GM19238 (cell line): ENCODE measurements around the gene TADA2A.
"Not testable (repeated sequence)": the region's sequence is repeated elsewhere in the genome, so short reads cannot be mapped to it uniquely, and the experiment has no call there.

ENCODE experiments used
- DNase-seq: peaks from one replicate; pipeline ENCODE4 v3.0.0; 2011; ENCODE audit warnings: low spot score; ENCODE audit not compliant: insufficient read length

The TADA2A gene

DNA sequence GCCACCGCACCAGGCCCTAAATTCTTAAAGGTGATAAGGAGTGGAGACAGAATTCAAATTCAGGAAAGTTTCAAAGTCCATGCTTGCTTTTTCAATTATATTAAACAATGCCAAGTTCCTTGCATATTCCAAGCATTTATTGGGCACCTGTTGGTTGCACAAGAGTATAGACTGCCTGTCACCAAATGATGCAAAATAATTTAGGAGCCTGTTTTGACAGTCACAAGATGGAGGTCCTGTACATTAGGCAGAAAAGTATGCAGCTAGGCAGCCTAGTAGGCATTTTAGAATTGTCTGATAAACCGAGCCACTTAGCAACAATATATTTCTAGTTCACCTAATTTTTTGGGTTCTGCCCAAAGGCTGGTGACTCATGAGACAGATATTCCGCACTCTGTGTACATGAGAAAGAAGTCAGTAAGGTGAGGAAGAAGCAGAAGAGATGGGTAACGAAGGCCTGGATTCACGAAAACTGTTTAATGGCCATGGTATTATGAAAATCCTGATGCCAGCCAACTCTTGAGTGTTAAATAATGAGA, 7.4 kb upstream of the TADA2A start:
- DNase-seq: no peak

DNA sequence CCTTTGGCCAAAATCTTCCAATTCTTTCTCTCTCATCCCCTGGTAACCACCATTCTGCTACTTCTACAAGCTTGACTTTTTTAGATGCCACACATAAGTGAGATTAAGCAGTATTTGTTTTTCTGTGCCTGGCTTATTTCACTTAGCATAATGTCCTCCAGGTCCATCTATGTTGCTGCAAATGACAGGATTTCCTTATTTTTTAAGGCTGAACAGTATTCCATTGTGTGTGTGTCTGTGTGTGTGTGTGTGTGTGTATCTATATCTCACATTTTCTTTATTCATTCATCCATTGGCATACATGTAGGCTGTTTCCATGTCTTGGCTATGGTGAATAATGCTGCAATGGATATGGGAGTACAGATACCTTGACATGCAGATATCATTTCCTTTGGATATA, 6.2 kb upstream of the TADA2A start:
- no peak for DNase-seq

DNA sequence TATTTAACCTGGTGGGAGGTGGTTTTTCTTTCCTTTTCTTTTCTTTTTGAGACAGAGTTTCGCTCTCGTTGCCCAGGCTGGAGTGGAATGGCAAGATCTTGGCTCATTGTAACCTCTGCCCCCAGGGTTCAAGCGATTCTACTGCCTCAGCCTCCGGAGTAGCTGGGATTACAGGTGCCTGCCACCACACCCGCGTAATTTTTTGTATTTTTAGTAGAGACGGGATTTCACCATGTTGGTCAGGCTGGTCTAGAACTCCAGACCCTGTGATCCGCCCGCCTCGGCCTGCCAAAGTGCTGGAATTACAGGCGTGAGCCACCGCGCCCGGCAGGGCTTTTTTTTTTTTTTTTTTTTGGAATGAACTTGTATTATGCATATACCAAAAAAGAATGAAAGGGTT, 1.2 kb upstream of the TADA2A start:
- DNase-seq: not testable (repeated sequence)

- peak; percentile 16 for DNase-seq
Observed at GRCh38 chr17:37405955-37406634, 591 bp upstream of the TADA2A start.

DNA sequence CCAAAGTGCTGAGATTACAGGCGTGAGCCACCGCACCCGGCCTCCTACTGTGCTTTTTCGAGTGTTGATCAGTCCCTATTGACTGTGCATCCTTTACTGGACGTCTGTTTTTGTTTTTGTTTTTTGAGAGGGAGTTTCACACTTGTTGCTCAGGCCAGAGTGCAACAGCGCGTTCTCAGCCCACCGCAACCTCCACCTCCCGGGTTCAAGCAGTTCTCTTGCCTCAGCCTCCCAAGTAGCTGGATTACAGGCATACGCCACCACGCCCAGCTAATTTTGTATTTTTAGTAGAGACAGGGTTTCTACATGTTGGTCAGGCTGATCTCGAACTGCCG, 1.4 kb downstream of the TADA2A start:
- not testable (repeated sequence) for DNase-seq

DNA sequence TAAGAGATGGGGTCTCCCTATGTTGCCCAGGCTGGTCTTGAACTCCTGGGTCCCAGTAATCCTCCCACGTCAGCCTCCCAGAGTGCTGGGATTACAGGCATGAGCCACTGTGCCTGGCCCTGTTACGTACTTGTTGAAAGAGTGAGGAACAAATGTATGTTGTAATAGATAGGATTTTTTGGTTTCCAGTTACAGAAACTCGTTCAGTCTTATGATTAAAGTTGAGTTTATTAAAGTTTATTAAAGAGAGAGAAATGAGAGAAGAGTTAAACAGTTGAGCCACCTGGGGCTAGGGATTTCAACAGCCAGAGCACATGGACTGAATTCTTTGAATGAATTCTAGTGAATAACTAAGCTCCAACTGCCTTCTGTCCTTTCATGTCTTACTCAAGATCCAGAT, 3.7 kb downstream of the TADA2A start:
- DNase-seq: no peak

DNA sequence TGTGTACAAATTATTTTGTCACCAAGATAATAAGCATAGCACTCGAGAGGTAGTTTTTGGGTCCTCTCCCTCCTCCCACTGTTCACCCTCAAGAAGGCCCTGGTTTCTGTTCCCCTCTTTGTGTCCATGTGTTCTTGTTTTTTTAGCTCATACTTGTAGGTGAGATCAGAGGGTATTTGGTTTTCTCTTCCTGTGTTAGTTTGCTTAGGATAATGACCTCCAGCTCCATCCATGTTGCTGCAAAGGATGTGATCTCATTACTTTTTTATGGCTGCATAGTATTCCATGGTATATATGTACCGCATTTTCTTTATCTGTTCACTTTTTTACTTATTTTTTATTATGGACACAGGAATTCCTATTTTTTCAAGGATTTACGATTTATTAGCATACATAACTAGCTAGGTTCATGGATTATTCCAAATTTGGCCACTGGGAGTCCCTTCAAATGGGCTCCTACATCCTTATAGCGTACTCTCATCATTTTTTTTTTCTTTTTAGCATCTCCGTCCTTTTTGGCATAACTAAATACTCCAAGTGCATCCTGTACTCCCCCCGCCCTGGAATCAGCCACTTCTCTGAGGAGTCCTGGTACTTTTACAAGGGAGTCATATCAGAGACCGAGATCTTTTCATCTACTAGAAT, 7.3 kb downstream of the TADA2A start:
- no peak for DNase-seq

DNA sequence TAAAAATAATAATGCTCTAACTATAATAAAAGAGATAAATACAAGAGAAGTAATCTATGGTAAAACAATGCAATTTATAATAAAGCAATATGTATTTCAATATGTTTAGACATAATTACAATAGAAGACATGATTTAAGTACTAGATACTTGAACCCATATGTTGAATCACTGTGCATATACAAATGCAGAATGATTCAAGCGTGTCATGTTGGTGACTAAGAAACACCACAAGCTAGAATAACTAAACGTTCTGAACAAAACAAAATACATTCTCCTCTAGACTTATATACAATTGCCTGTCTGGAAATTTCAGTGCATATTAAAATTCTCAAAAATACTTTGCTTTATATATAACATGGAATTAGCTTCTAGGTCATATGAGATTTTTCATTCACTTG, 11.2 kb downstream of the TADA2A start:
- no peak for DNase-seq

DNA sequence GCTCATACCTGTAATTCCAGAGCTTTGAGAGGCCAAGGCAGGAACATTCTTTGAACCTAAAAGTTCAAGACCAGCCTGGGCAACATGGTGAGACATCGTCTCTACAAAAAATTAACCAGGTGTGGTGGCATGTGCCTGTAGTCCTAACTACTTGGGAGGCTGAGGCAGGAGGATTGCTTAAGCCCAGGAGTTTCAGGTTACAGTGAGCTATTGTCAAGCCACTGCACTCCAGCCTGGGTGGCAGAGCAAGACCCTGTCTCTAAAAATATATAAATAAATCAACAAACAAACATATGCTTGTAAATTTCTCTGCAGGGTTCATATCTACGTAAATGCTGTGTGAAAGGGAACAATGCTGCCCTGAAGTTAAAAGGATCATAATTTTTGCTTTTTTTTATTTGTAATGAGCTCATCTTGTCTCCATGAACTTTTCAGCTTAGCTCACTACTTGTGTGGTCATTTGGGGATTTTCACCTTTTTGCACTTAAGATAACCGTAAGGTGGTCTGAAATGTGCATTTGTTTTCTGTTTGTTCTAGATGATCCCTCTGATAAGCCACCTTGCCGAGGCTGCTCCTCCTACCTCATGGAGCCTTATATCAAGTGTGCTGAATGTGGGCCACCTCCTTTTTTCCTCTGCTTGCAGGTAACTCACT, 16.4 kb downstream of the TADA2A start:
- DNase-seq: no peak

DNA sequence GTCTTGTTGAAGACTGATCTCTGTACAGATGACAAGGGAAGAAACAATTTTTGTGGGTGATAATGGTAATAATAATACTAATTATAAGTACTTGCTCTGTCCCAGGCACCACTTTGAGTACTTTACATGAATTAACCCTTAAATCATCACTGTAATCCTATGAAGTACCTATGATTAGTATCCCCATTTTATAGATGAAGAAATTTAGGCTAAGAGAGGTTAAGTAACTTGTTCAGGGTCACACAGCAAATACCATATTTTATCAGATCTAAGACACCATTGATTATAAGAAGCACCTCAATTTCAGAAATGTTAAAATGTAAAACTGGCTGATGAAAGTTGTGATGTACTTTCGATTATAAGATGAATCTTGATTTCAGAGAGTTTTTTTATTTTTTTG, 18.6 kb downstream of the TADA2A start:
- DNase-seq: no peak

- DNase-seq: no peak
Observed at GRCh38 chr17:37429039-37429438, 22.4 kb downstream of the TADA2A start.

DNA sequence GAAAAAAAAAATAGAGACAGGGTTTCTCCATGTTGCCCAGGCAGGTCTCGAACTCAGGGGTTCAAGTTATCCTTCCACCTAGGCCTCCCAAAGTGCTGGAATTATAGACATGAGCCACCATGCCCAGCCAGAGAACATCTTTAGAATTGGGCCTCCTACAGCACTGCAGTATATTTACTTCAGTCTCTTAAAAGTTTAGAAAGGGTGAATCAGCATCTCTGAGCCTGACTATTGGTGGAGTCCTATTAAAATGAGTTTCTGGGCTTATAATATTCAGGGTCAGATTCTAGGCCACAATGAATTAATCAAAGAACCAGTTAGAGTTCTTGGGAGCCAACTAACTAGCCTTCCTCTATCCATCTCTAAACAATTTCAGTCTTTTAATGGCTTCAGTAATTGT, 22.8 kb downstream of the TADA2A start:
- DNase-seq: no peak

- no peak for DNase-seq
Observed at GRCh38 chr17:37430051-37430627, 23.5 kb downstream of the TADA2A start.

DNA sequence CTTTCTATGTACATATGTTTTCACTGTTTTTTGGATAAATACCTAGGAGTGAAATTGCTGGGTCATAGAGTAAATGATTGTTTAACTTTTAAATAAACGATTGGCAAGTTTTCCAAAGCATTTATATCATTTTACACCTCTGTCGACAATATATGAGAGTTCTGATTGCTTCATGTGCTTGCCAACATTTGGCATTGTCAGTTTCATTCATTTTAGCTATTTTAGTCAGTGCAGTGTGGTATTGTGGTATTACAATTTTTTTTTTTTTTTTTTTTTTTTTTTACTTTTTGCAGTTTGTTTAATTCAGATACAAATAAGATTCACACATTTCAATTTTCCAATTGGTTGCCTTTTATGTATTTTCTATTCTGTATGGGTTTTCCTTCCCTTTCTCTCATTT, 26.0 kb downstream of the TADA2A start:
- DNase-seq: no peak

- no peak for DNase-seq
Observed at GRCh38 chr17:37438141-37438540, 31.5 kb downstream of the TADA2A start.

GRCh38 chr17:37440424-37440823, 33.7 kb downstream of the TADA2A start:
- DNase-seq: no peak

- DNase-seq: peak; percentile 10
Observed at GRCh38 chr17:37441369-37442014, 34.8 kb downstream of the TADA2A start.

DNA sequence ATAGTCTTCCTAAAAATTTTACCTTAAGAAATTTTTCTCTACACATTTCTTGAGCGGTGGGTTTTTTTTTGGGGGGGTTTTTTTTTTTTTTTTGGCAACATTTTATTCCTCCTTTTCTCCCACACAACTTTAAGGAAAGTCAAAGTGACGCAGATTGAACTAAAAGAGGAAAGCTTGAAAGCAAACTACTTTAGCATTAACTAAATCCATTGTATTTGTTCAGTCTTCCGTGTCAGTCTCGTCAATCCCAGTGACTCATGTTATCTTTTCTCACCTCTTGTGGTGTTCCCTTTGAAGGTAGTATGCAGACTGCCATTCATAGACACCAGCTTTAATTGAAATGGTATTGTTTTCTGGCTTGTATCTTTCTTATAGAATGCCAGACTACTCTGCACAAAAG, 39.3 kb downstream of the TADA2A start:
- no peak for DNase-seq

DNA sequence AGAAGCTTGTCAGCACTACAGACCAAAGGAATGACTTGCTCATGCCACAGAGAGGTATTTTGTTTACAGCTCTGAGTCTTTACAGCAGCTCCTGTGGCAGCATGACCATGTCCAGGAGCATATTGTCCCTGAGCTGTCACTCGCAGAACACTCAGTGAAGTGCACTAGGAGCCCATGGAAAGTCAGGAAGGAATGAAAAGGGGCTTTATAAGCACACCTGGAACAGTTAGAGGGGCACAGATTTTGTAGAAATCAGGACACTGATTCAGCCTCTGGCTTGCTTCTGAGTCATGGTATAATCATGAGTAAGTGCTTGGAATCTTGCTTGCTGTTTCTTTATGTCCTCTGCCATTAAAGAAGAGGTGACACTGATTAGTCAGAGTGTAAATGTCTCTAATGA, 41.0 kb downstream of the TADA2A start:
- DNase-seq: no peak

GRCh38 chr17:37450112-37450511, 43.4 kb downstream of the TADA2A start:
- no peak for DNase-seq

DNA sequence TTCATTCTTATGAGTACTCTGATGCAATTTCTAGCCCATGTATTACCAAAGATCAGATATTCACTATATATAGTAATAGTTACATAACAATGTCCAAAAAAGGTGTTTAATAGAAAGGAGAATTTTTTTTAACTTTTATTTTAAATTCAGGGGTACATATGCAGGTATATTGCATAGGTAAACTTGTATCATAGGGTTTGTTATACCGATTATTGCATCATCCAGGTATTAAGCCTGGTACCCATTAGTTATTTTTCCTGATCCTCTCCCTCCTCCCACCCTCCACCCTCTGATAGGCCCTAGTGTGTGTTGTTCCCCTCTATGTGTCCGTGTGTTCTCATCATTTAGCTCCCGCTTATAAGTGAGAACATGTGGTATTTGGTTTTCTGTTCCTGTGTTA, 51.1 kb downstream of the TADA2A start:
- not testable (repeated sequence) for DNase-seq

- DNase-seq: no peak
Observed at GRCh38 chr17:37458805-37459204, 52.1 kb downstream of the TADA2A start.
